Raji (cell line): ENCODE data around the gene MYPN.

Experiments used
- POLR2A ChIP-seq: IDR thresholded peaks from 2 replicates; pipeline ENCODE4 v1.6.1; 2011; ENCODE audit warnings: low read depth, low read length, control low read depth; ENCODE audit not compliant: insufficient read depth

Gene MYPN

GRCh38 chr10:68218786-68219185, 109.5 kb downstream of the MYPN start:
- no peak for TF ChIP-seq POLR2A

GRCh38 chr10:68221196-68221595, 111.9 kb downstream of the MYPN start:
- no peak for TF ChIP-seq POLR2A

- no peak for TF ChIP-seq POLR2A
Measured at GRCh38 chr10:68222391-68222790, 113.1 kb downstream of the MYPN start.

GRCh38 chr10:68223535-68224165, 114.4 kb downstream of the MYPN start:
- no peak for TF ChIP-seq POLR2A

DNA sequence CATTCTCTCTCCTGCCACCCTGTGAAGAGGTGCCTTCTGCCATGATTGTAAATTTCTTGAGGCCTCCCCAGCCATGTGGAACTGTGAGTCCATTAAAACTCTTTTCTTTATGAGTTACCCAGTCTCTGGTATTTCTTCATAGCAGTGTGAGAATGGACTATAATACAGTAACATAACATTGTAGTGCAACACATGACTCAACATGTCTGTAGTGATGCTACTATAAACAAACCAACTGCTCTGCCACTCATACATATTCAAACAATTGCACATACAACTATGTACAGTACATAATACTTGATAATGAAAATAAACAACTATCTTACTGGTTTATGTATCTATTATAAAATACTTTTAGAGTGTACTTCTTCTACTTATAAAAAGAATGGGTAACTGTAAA, 115.5 kb downstream of the MYPN start:
- TF ChIP-seq POLR2A = no peak

DNA sequence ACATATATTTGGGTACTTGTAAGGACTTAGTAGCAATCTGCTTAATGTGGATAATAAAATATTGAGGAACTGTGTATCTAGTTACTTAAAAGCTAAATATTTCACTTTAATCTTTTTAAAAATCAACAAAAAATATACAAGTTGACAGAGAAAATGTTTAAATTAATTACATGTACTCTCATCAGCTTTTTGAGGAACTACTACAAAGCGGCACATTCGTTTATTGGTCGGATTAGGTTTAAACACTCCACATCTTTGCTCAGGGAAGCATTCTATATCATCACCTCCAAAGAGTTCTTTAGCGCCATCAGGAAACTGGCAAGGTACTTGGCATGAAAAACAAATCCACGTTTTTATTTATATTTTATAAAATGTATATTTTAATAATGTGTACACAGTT, 121.0 kb downstream of the MYPN start:
- TF ChIP-seq POLR2A = no peak

DNA sequence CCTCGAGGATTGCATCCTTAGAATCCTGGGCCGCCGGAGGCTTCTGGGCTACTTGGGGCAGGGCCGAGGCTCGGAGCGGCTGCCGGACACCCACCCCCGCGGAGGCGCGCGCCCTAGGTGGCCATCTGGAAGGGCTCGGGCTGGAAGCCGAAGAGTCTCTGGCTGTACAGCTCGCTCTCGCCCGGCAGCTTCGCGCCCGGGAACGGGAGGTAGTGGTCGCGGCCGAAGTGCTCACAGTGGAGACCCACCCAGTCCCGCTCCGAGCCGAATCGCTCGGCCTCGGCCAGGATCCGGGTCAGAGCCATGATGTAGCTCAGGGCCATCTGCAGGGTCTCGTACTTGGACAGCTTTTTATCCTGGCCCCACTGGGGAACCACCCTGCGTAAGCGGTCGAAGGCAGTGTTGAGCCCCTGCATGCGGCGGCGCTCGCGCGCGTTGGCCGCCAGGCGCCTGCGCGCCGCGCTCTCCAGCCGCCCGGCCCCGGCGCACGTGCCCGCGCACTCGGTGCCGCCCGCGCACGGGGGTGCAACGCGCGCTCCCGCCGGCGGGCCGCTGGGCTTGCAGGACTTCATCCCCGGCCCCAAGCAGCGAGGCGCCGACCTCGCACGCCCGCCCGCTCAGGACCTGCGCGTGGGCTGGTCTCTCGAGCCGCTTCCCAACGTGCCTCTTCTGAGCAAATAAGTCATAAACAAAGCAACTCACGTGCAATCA, 122.0 kb downstream of the MYPN start:
- no peak for TF ChIP-seq POLR2A

GRCh38 chr10:68231817-68232251, 122.5 kb downstream of the MYPN start, which contains the start of gene ATOH7:
Gene ATOH7 (minus strand): TSS chr10:68232113. CDS start chr10:68231677, 436 bp downstream.
- TF ChIP-seq POLR2A = no peak

GRCh38 chr10:68233046-68233445, 123.8 kb downstream of the MYPN start:
- TF ChIP-seq POLR2A = no peak

DNA sequence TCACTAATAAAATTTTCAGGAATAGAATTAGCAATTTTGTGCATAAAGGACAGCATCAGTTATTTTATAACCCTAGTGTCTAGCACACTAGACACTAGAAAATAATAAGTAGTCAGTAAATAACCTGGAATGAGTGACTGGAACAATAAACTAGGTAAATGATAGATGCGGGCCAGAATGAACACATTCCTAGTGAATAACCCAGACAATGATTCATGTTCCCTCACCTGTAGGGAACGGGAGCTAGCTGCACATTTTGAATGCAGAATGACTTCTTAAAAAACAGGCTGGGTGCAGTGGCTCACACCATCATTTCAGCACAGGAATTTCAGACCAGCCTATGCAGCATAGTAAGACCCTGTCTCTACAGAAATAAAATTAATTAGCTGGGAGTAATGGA, 125.8 kb downstream of the MYPN start:
- TF ChIP-seq POLR2A = no peak

- no peak for TF ChIP-seq POLR2A
Measured at GRCh38 chr10:68235581-68235980, 126.3 kb downstream of the MYPN start.

GRCh38 chr10:68237173-68237572, 127.9 kb downstream of the MYPN start:
- TF ChIP-seq POLR2A = no peak

DNA sequence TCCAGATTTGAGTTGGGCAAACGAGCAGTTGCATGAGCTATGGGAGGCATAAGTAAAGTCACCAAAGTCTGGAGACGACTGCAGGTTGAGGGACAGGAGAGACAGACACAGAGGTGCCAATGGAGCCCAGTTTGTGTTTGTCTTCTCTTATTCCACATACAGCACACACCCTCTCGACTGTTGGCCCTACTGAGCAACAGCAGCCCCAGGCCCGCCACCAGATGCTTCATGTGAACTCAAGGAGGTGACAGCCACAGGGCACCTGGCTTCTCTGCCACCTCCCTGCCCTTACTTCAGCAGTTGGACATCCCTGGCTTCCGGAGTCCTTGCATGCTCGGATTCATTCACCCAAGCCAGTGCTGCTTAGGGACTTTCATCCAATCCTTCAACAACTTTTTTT, 129.1 kb downstream of the MYPN start:
- TF ChIP-seq POLR2A = no peak

DNA sequence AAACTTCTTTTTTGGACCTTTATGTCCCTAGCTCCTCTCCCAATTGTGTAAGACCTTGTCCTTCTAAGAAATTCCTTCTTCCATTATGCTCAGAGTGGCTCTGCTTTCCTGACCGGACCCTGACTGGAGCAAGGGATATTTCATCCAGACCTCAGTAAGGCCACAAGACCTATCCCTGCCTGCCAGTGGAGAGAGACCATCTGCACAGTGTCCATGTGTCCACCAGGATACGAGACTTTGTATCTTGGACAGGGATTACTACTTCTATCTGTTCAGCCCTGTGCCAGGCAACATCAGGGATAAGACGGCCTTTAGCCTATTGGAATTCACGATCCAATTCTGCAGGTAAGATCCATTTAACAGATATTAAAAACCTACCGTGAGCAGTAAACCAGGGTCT, 129.8 kb downstream of the MYPN start:
- no peak for TF ChIP-seq POLR2A

DNA sequence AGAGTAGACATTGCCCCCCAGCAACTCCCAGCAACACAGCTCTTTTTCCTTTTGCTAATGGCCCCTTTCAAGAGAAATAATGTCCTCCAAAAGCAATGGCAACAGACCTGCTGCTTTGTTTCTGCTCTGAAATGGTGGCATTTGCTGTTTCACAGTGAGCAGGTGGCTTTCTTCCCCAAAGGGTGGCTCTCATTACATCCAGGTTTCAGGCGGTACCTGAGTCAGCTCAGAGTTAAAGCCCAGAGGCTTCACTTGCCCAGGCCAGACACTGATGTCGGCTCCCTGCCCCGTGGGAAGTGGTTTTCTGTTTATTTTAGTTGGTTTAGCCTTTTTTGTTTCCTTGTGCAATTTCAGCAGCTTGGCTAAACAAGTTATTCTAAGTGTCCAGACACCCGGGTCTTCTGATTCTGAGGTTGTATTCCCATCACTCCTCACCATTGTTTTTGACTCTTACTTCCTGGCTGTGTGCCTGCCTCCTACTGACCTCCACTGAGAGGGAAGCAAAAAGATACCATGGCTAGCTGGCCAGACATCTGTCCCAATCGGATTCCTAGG, 130.4 kb downstream of the MYPN start:
- no peak for TF ChIP-seq POLR2A

DNA sequence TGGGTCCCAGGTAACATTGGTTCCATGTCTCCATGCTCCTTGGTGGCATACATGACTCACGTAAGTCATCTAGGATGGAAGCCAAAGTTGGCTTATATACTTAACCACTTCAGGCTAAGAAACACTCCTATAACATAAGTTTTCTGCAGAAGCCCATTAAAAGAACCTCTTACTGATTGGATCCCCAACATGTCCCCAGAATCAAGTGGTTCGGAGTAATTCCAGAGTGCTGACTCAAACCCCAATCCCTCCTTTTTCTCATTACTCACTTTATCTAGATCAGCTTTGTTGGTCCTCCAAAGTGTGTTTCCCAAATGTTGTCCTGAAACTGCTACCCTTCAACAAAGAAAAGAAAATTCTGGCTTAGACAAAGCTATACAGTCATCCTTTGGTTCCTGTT, 132.8 kb downstream of the MYPN start:
- no peak for TF ChIP-seq POLR2A
